GM23248 (cell line): ENCODE data around the gene STT3B.

Experiments used
- EZH2 ChIP-seq: fragments of 200-600 bp; sonication (generic); IDR thresholded peaks from 2 replicates; pipeline ENCODE4 v1.6.1; 2018; ENCODE audit warnings: antibody characterized with exemption, mild to moderate bottlenecking; ENCODE audit not compliant: insufficient read depth, poor library complexity, severe bottlenecking
- EZH2phosphoT487 ChIP-seq: fragments of 200-600 bp; sonication (generic); IDR thresholded peaks from 2 replicates; pipeline ENCODE4 v1.6.1; 2018; ENCODE audit warnings: antibody characterized with exemption, moderate library complexity, mild to moderate bottlenecking, low read depth; ENCODE audit not compliant: insufficient read depth

DNA sequence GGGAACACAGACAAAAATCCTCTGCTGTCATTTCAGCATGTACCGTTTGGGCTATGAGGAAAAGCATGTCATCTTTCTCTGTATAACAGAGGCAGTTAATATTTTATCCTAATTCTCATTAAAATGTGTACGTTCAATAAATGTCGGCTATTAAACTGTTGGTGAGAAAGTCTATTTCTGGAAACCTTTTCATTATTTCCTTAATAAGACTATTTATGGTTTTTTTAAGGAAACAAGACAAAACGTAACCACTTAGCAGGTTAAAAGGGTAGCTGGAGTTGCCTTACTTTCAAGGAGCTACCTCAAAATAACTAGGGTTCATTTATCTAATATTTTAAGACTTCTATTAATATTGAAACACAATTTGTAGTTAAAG lies 1.8 kb upstream of the STT3B start:
- no peak for TF ChIP-seq EZH2
- no peak for TF ChIP-seq EZH2phosphoT487
